Fibroblast of lung (primary cell): ENCODE results near the gene ARHGEF10L. TPM values are rescaled to one million over a fixed set of nuclear protein-coding genes. Genes with fewer than 3 reads are reported as not detected.

Experiments used
- DNase-seq, 2 donors: peaks; one replicate each; pipeline versions ENCODE4 v3.0.0 to v3.0.0-alpha.2; 2010; ENCODE audit warnings: low read depth in 2 of 2
- H2AFZ ChIP-seq: 2 replicates; pipeline ENCODE4 v1.5.1; 2012; ENCODE audit warnings: low read length, control low read depth, inconsistent platforms
- H3K27ac ChIP-seq: 2 replicates; pipeline ENCODE4 v1.5.1; 2011; ENCODE audit warnings: low read length, control low read depth; ENCODE audit not compliant: insufficient read depth
- H3K27me3 ChIP-seq: 2 replicates; pipeline ENCODE4 v1.5.1; 2011; ENCODE audit warnings: mild to moderate bottlenecking, low read length; ENCODE audit not compliant: control insufficient read depth, insufficient read depth
- H3K36me3 ChIP-seq: 2 replicates; pipeline ENCODE4 v1.5.1; 2011; ENCODE audit warnings: low read length; ENCODE audit not compliant: control insufficient read depth, insufficient read depth
- H3K4me1 ChIP-seq: 2 replicates; pipeline ENCODE4 v1.5.1; 2011; ENCODE audit warnings: low read length; ENCODE audit not compliant: control insufficient read depth, insufficient read depth; ENCODE audit errors: extremely low read depth
- H3K4me2 ChIP-seq: 2 replicates; pipeline ENCODE4 v1.5.1; 2011; ENCODE audit warnings: low read length, control low read depth; ENCODE audit not compliant: insufficient read depth; ENCODE audit errors: extremely low read depth
- H3K4me3 ChIP-seq, 4 experiments: fragments of 200-600 bp in 1 of 4; sonication (generic) in 1 of 4; replicated peaks in 1 of 4; 2 replicates each; pipeline ENCODE4 v1.5.1; 2011 to 2016; ENCODE audit warnings: low read length in 4 of 4, low read depth in 3 of 4, mild to moderate bottlenecking in 3 of 4, control low read depth in 2 of 4, inconsistent platforms in 1 of 4, mixed read lengths in 1 of 4; ENCODE audit not compliant: insufficient read depth in 1 of 4; ENCODE audit errors: control extremely low read depth in 1 of 4
- H3K79me2 ChIP-seq: 2 replicates; pipeline ENCODE4 v1.5.1; 2012; ENCODE audit warnings: mild to moderate bottlenecking, low read length, inconsistent platforms; ENCODE audit not compliant: control insufficient read depth, insufficient read depth
- H3K9ac ChIP-seq: 2 replicates; pipeline ENCODE4 v1.5.1; 2011; ENCODE audit warnings: mild to moderate bottlenecking, low read length, control low read depth; ENCODE audit not compliant: insufficient read depth
- H3K9me3 ChIP-seq: 2 replicates; pipeline ENCODE4 v1.5.1; 2012; ENCODE audit warnings: low read depth, low read length; ENCODE audit not compliant: control insufficient read depth, insufficient read depth
- H4K20me1 ChIP-seq: 2 replicates; pipeline ENCODE4 v1.5.1; 2011; ENCODE audit warnings: low read length; ENCODE audit not compliant: control insufficient read depth, insufficient read depth; ENCODE audit errors: extremely low read depth
- CTCF ChIP-seq, 2 donors: IDR thresholded peaks in 1 of 2; conservative IDR thresholded peaks in 1 of 2; 1 replicate in 1 of 2; 2 replicates in 1 of 2; pipeline ENCODE4 v1.5.1; 2011 to 2012; ENCODE audit warnings: low read length in 2 of 2, control low read depth in 1 of 2, inconsistent platforms in 1 of 2, low read depth in 1 of 2, mild to moderate bottlenecking in 1 of 2
- EZH2 ChIP-seq: IDR thresholded peaks from 2 replicates; pipeline ENCODE4 v1.5.1; 2012; ENCODE audit warnings: low read length, control low read depth, mild to moderate bottlenecking; ENCODE audit errors: missing control alignments
- polyA plus RNA-seq, 2 donors: library from polyadenylated mRNA; depleted of rRNA in 1 of 2; stranded (reverse) in 1 of 2; unstranded in 1 of 2; fragments of >200 nt; gene quantifications; 2 replicates each; pipeline ENCODE4 v1.2.1, GENCODE V29; 2011 to 2012; ENCODE audit warnings: missing spikeins in 1 of 2
- total RNA-seq: library from RNA; depleted of rRNA; stranded (reverse); fragments of >200 nt; gene quantifications from 2 replicates; pipeline ENCODE4 v1.2.1, GENCODE V29; 2014

The ARHGEF10L gene
- total and polyA plus RNA-seq, 2 donors (not counting 1 experiment from before 2014, with no cell fraction given), result 11.2 to 24.3 TPM

- no peak overlapping the region for H3K9ac ChIP-seq
- no peak overlapping the region for H2AFZ ChIP-seq
- H3K27ac ChIP-seq, result no peak overlapping the region
- no peak overlapping the region for H3K4me2 ChIP-seq
- H3K9me3 ChIP-seq, result no peaks in the 10 kb centered on the region
- H3K27me3 ChIP-seq, result no peaks in the 10 kb centered on the region
- H3K4me3 ChIP-seq, result no peak overlapping the region
- no peaks in the 10 kb centered on the region for H4K20me1 ChIP-seq
- no peaks in the 10 kb centered on the region for H3K36me3 ChIP-seq
- H3K79me2 ChIP-seq, result peaks cover 2% of the 10 kb centered on the region
- DNase-seq, result no peak
- peaks cover 24% of the 10 kb centered on the region for H3K4me1 ChIP-seq
- no peak for TF ChIP-seq EZH2
- no peak for TF ChIP-seq CTCF (conservative IDR thresholded peaks at IDR 0.05 in 1 of 2, IDR thresholded peaks at IDR 0.05 in 1 of 2; ENCODE audit: low read depth in 1 of 2, low read length in 2 of 2)
Measured at GRCh38 chr1:17565461-17566252, 26.2 kb downstream of the ARHGEF10L start.

- Histone ChIP-seq H3K9me3 (no peaks in the 10 kb centered on the region), H3K4me3 (no peak overlapping the region), H3K4me1 (peaks cover 22% of the 10 kb centered on the region), H2AFZ (no peak overlapping the region), H3K79me2 (peaks cover 7% of the 10 kb centered on the region), H3K4me2 (no peak overlapping the region), H3K27me3 (no peaks in the 10 kb centered on the region), H3K9ac (no peak overlapping the region), H4K20me1 (no peaks in the 10 kb centered on the region), H3K27ac (no peak overlapping the region), H3K36me3 (no peaks in the 10 kb centered on the region)
- DNase-seq, result no peak
- no peak for TF ChIP-seq CTCF (conservative IDR thresholded peaks at IDR 0.05 in 1 of 2, IDR thresholded peaks at IDR 0.05 in 1 of 2; ENCODE audit: low read depth in 1 of 2, low read length in 2 of 2)
- no peak for TF ChIP-seq EZH2
Measured at GRCh38 chr1:17566417-17566816, 26.9 kb downstream of the ARHGEF10L start.

DNA sequence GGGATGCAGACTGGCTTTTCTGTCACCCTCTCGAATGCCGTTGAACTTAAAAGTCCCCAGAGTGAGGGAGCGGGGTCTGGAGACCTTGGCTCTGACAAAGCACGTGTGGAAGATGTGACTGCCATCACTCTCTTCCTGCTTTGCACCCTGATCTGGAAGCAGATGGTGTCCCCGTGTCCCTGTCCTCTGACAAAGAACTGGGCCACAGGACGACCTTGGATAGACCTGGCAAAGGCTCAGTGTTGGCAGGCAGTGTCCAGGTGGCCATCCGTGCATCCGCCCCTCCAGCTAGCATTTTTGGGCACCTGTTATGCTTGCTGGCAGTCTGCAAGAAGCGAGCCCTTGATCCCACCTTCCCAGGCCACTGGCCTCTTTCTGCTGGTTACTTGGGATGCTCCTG, 27.4 kb downstream of the ARHGEF10L start:
- no peaks in the 10 kb centered on the region for H3K36me3 ChIP-seq
- peaks cover 18% of the 10 kb centered on the region for H3K4me1 ChIP-seq
- TF ChIP-seq CTCF (conservative IDR thresholded peaks at IDR 0.05 in 1 of 2, IDR thresholded peaks at IDR 0.05 in 1 of 2; ENCODE audit: low read depth in 1 of 2, low read length in 2 of 2) (no peak), EZH2 (no peak)
- no peak for DNase-seq
- no peaks in the 10 kb centered on the region for H3K27me3 ChIP-seq
- peaks cover 7% of the 10 kb centered on the region for H3K79me2 ChIP-seq
- H3K4me2 ChIP-seq, result no peak overlapping the region
- no peaks in the 10 kb centered on the region for H4K20me1 ChIP-seq
- no peak overlapping the region for H3K27ac ChIP-seq
- H3K4me3 ChIP-seq, result no peak overlapping the region
- no peak overlapping the region for H2AFZ ChIP-seq
- H3K9ac ChIP-seq, result no peak overlapping the region
- no peaks in the 10 kb centered on the region for H3K9me3 ChIP-seq
